Measurements from ENCODE around the gene KATNB1.
"Not testable (repeated sequence)": the region's sequence is repeated elsewhere in the genome, so short reads cannot be mapped to it uniquely, and the experiment has no call there.

Gene KATNB1

GRCh38 chr16:57738844-57739243 lies 3.3 kb downstream of the KATNB1 start:
- H3K4me3 ChIP-seq (ENCODE audit: low read length), result no peak overlapping the region
- TF ChIP-seq ZNF274 (IDR thresholded peaks at IDR 0.05; ENCODE audit: low read depth, low read length), result no peak

GRCh38 chr16:57739756-57740422 lies 4.3 kb downstream of the KATNB1 start:
- TF ChIP-seq ZNF274 (IDR thresholded peaks at IDR 0.05; ENCODE audit: low read depth, low read length), result no peak
- H3K4me3 ChIP-seq (ENCODE audit: low read length), result no peak overlapping the region

- no peak overlapping the region for H3K4me3 ChIP-seq (ENCODE audit: low read length)
- TF ChIP-seq ZNF274 (IDR thresholded peaks at IDR 0.05; ENCODE audit: low read depth, low read length), result no peak
These were observed 5.0 kb downstream of the KATNB1 start for GRCh38 chr16:57740423-57741071.

GRCh38 chr16:57741660-57742191 lies 6.2 kb downstream of the KATNB1 start:
- no peak for TF ChIP-seq ZNF274 (IDR thresholded peaks at IDR 0.05; ENCODE audit: low read depth, low read length)
- H3K4me3 ChIP-seq (ENCODE audit: low read length), result no peak overlapping the region

- no peak for TF ChIP-seq ZNF274 (IDR thresholded peaks at IDR 0.05; ENCODE audit: low read depth, low read length)
- H3K4me3 ChIP-seq (ENCODE audit: low read length), result no peak overlapping the region
These were observed 7.0 kb downstream of the KATNB1 start for GRCh38 chr16:57742543-57742942.

- H3K4me3 ChIP-seq (ENCODE audit: low read length), result no peak overlapping the region
- TF ChIP-seq ZNF274 (IDR thresholded peaks at IDR 0.05; ENCODE audit: low read depth, low read length), result no peak
These were observed 7.9 kb downstream of the KATNB1 start for GRCh38 chr16:57743458-57743857.

- H3K4me3 ChIP-seq (ENCODE audit: low read length), result no peak overlapping the region
- TF ChIP-seq ZNF274 (IDR thresholded peaks at IDR 0.05; ENCODE audit: low read depth, low read length), result no peak
These were observed 8.5 kb downstream of the KATNB1 start for GRCh38 chr16:57743886-57744641.

- H3K4me3 ChIP-seq (ENCODE audit: low read length), result no peak overlapping the region
- TF ChIP-seq ZNF274 (IDR thresholded peaks at IDR 0.05; ENCODE audit: low read depth, low read length), result no peak
These were observed 9.0 kb downstream of the KATNB1 start for GRCh38 chr16:57744642-57744903.

GRCh38 chr16:57745768-57746167 lies 10.2 kb downstream of the KATNB1 start:
- TF ChIP-seq ZNF274 (IDR thresholded peaks at IDR 0.05; ENCODE audit: low read depth, low read length), result no peak
- no peak overlapping the region for H3K4me3 ChIP-seq (ENCODE audit: low read length)

GRCh38 chr16:57746316-57746715 lies 10.7 kb downstream of the KATNB1 start:
- not testable (repeated sequence) for H3K4me3 ChIP-seq (ENCODE audit: low read length)

- H3K4me3 ChIP-seq (ENCODE audit: low read length), result no peak overlapping the region
- TF ChIP-seq ZNF274 (IDR thresholded peaks at IDR 0.05; ENCODE audit: low read depth, low read length), result no peak
These were observed 11.5 kb downstream of the KATNB1 start for GRCh38 chr16:57747091-57747490.

GRCh38 chr16:57747496-57747895 lies 11.9 kb downstream of the KATNB1 start:
- TF ChIP-seq ZNF274 (IDR thresholded peaks at IDR 0.05; ENCODE audit: low read depth, low read length), result no peak
- H3K4me3 ChIP-seq (ENCODE audit: low read length), result no peak overlapping the region

GRCh38 chr16:57747996-57748395 lies 12.4 kb downstream of the KATNB1 start:
- TF ChIP-seq ZNF274 (IDR thresholded peaks at IDR 0.05; ENCODE audit: low read depth, low read length), result no peak

GRCh38 chr16:57748596-57748995 lies 13.0 kb downstream of the KATNB1 start:
- no peak overlapping the region for H3K4me3 ChIP-seq (ENCODE audit: low read length)
- TF ChIP-seq ZNF274 (IDR thresholded peaks at IDR 0.05; ENCODE audit: low read depth, low read length), result no peak

More at GRCh38 chr16:57747996-57748395, 12.4 kb downstream of the KATNB1 start:
- no peak overlapping the region for H3K4me3 ChIP-seq (ENCODE audit: low read length)

GRCh38 chr16:57749101-57749692 lies 13.6 kb downstream of the KATNB1 start:
- TF ChIP-seq ZNF274 (IDR thresholded peaks at IDR 0.05; ENCODE audit: low read depth, low read length), result no peak
- H3K4me3 ChIP-seq (ENCODE audit: low read length), result no peak overlapping the region

Measured in GM08714 (cell line).